GM12891 (cell line): ENCODE data around the gene PRODH2.
"Not testable (repeated sequence)": the region's sequence is repeated elsewhere in the genome, so short reads cannot be mapped to it uniquely, and the experiment has no call there.

Experiments used
- DNase-seq: peaks from one replicate; pipeline ENCODE4 v3.0.0; 2011; ENCODE audit warnings: low spot score; ENCODE audit not compliant: insufficient read length
- FAIRE-seq: peaks from 2 replicates; lab custom pipeline; 2011; peaks lifted over from hg19 to GRCh38; lab: Jason Lieb, UNC
- PAX5 ChIP-seq: IDR thresholded peaks from 2 replicates; pipeline ENCODE4 v1.6.1; 2011; ENCODE audit warnings: low read length, moderate library complexity, mild to moderate bottlenecking; ENCODE audit not compliant: insufficient read depth, severe bottlenecking
- POLR2A ChIP-seq: IDR thresholded peaks from 2 replicates; pipeline ENCODE4 v1.6.1; 2011; ENCODE audit warnings: low read depth, low read length, control low read depth
- POLR2AphosphoS5 ChIP-seq: IDR thresholded peaks from 2 replicates; pipeline ENCODE4 v1.6.1; 2011; ENCODE audit warnings: low read depth, low read length, control low read depth
- POU2F2 ChIP-seq: IDR thresholded peaks from 2 replicates; pipeline ENCODE4 v1.6.1; 2011; ENCODE audit warnings: low read depth, mild to moderate bottlenecking, control low read depth, low read length, moderate library complexity
- SPI1 ChIP-seq: IDR thresholded peaks from 2 replicates; pipeline ENCODE4 v1.6.1; 2011; ENCODE audit warnings: low read depth, low read length, control low read depth
- TAF1 ChIP-seq: IDR thresholded peaks from 2 replicates; pipeline ENCODE4 v1.6.1; 2011; ENCODE audit warnings: low read depth, low read length, control low read depth

The PRODH2 gene

GRCh38 chr19:35773020-35773806, 39.4 kb downstream of the PRODH2 start:
- DNase-seq (no peak), FAIRE-seq (no peak)
- TF ChIP-seq PAX5 (no peak), SPI1 (no peak), TAF1 (no peak), POU2F2 (no peak), POLR2A (no peak), POLR2AphosphoS5 (no peak)

GRCh38 chr19:35772362-35772761, 40.3 kb downstream of the PRODH2 start:
- not testable (repeated sequence) for DNase-seq, FAIRE-seq

DNA sequence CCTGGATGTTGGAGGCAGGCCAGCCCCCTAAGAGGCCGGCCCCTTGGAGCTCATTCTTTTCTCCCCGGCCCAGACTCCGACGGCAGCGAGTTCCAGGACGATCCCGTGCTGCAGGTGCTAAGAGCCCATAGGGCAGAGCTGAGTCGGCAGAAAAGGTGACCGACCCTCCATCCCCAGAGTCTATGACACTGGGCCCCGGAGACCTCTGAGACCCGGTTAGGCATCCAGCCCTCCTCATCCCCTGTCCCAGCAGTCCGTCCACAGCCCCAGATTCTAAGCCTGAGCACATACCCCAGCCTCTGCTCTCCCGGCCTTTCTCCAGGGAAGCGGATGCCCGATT, 44.6 kb downstream of the PRODH2 start:
- no peak for FAIRE-seq
- no peak for TF ChIP-seq SPI1
- TF ChIP-seq TAF1 = no peak
- TF ChIP-seq POU2F2 = no peak
- TF ChIP-seq PAX5 = no peak
- no peak for TF ChIP-seq POLR2AphosphoS5
- TF ChIP-seq POLR2A = no peak
- no peak for DNase-seq

DNA sequence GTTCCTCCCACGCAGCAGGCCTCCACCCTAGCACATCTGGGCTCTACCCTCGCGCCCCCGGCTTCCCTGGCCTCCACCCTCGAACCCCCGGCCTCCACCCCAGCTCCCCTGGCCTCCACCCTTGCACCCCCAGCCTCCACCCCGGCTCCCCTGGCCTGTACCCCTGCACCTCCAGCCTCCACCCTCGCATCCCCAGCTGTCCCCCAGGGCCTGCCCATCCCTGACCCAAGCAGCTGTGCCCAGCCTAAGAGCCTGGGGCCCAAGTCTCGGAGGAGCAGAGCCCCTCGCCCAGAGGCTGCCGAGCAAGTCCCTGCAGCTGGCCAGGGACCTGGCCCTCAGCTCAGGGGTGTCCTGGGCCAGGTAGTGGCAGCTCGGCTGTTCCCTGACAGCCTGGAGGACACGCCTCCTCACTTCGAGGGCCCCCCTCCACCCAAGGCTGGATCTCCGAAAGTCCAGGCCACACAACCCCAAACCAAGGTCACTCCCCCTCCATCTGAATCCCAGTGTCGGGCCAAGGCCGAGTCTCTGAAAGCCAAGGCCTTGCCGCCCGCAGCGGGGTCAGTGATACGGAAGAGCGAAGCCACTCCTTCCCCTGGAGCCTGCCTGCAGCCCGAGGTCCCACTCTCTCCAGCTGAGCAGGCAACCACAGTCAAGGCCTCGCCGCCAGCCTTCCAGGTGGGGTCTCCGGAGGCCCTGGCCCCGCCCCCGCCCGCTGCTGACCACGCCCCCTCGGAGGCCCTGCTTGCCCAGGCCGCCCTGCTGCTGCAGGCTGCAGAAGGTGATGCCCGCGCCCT, 45.2 kb downstream of the PRODH2 start:
- DNase-seq (no peak), FAIRE-seq (no peak)
- TF ChIP-seq POLR2A (no peak), POU2F2 (no peak), SPI1 (no peak), TAF1 (no peak), POLR2AphosphoS5 (no peak), PAX5 (no peak)

DNA sequence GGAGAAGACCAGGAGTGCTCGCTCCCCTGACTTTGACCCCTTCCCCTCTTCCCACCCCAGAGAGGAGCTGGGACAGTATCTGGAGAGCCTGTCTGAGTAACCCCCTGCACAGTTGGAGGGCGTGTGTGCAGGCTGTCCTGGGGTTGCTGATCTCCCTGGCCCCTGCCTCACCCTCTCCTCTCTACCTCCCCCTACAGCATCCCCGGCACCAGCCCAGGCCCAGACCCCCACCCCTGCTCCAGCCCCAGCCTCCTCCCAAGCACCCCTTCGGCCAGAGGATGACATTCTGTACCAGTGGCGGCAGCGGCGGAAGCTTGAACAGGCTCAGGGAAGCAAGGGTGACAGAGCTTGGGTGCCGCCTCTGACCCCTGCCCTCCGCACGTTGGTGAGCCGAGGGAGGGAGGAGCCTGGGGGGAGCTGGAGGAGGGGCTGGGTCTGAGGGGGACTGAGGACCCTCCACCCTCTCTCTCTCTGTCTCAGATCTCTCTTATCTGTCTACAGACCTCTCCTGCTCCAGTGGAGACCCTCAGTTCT, 46.0 kb downstream of the PRODH2 start:
- DNase-seq (no peak), FAIRE-seq (no peak)
- TF ChIP-seq POLR2A (0 out of 2 replicates have a peak, but pooled peaks have one; percentile 24), TAF1 (no peak)

DNA sequence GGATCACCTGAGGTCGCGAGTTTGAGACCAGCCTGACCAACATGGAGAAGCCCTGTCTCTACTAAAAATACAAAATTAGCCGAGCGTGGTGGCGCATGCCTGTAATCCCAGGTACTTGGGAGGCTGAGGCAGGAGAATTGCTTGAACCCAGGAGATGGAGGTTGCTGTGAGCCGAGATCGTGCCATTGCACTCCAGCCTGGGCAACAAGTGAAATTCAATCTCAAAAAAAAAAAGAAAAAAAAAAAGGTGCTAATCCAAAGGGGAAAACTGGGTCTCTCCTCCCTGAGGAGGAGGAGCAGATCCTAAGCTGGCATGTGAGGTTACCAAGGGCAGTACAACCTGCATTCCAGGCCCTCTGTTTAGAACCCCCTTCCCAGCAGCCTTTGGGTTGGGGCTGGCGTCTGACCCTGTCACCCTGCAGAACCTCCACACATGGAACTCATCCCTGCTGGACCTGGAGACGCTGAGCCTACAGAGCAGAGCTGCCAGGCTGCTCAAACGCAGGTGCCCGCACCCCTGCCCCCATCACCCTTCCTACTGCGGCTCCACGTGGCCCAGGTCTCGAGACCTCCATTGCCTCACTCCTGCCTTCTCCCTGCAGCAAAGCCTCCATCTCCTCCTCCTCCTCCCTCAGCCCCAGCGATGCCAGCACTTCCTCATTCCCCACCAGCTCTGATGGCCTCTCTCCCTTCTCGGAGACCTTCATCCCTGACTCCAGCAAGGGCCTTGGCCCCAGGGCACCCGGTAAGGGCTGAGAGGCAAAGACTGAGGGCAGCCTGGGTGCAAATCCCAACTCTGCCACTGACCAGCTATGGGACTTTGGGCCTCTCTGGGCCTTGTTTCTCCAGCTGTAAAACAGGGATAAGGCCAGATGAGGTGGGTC, 48.0 kb downstream of the PRODH2 start:
- TF ChIP-seq PAX5 = no peak
- TF ChIP-seq SPI1 = no peak
- TF ChIP-seq TAF1 = no peak
- TF ChIP-seq POLR2A = no peak
- no peak for TF ChIP-seq POU2F2
- FAIRE-seq = no peak

DNA sequence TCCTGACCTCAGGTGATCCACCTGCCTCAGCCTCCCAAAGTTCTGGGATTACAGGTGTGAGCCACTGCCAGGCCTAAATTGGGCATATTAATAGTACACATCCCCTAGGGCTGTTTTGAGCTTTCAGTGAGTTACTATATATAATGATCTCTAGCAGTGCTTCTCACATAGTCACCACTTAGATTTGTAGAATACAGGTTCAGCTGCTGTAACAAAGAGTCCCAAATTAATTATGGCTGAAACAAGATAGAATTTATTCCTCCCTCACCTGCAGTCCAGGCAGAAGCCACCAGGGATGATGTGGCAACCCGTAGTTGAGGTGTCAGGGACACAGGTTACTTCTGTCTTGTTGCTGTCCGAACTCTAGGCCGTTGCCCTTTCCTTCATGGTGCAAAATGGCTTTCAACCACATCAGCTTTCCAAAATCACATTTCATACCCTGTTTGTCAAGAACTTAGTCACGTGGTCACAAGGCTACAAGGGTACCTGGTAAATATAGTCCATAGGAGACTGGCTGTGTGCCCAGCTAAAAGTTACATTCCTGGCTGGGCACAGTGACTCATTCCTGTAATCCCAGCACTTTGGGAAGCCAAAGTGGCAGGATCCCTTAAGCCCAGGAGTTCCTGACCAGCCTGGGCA, 51.8 kb downstream of the PRODH2 start:
- FAIRE-seq (no peak), DNase-seq (no peak)
- TF ChIP-seq SPI1 (no peak), POLR2AphosphoS5 (no peak), POU2F2 (no peak)

More for the DNA sequence above, 48.0 kb downstream of the PRODH2 start:
- DNase-seq = no peak

DNA sequence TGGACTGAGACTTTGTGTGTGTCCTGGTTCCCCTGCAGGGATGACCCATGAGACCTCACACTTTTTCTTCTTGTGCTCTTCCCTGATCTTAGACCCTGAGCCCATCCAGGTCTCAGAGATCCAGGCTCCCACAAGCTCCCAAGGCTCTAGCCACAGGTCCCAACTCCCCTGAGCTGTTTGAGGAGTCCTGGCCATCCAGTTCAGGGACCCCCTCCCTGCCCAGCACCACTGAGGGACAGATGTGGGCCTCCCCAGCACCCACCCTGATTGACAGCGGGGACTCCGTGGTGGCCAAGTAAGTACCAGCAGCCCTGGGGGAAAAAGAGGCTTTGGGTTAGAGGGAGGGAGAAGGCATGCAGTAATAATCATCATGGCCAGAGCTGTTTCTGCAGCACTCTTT, 52.9 kb downstream of the PRODH2 start:
- DNase-seq (no peak), FAIRE-seq (no peak)
- no peak for TF ChIP-seq TAF1
- TF ChIP-seq SPI1 = no peak
- no peak for TF ChIP-seq PAX5
- no peak for TF ChIP-seq POLR2AphosphoS5

DNA sequence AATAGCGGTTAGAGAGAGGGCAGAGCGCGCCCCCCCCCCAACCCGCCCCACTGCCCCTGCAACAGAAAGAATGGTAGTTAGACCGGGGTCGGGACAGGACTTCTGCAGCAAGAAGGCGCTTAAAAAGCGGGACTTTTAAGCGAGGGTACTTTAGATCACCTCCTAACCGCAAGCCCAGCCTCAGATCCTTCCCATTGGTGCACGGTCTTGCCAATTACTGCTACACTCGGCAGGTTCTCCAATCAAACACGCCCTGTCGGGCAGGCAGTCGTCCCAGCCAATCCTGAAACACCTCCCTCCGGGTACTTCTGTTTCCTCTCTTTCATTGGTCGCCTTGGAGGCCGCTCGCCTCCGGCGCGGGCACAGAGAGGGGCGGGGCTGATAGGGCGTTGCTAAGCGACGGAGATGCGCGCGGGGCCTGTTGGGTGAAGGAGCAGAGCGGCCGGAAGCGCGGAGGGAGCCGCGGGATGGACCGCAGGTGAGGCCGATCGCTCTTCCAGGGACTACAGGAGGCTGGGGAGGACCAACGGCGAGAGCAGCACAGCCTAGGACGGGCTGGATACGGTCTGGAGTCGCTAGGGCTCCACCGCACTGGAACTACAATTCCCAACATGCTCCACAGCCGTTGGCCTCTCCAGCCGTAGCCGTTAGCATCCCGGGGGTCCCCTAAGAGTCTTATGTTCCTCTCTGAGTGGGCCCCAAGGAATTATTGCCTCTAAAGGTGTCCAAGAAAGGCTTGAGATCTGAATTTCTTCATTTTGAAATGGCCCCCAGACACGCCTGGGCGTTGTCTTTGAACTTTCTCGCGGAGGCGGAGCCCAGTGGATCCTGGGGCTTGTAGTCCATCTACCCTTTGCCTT, 54.7 kb downstream of the PRODH2 start, which contains the start of gene PROSER3:
TSS of gene PROSER3 (plus strand) at position 428 of the 860 bp plus-strand sequence. CDS start at position 468, 40 bp downstream.
- FAIRE-seq (peak; percentile 97), DNase-seq (peak; percentile 96)
- TF ChIP-seq SPI1 (no peak), POLR2A (peak; percentile 88), POU2F2 (peak; percentile 53; the same call in 1 of the 2 replicates), POLR2AphosphoS5 (peak; percentile 86), PAX5 (peak; percentile 3), TAF1 (peak; percentile 80)
